A549 (cell line): ENCODE results near the gene FBLL1. TPM values are rescaled to one million over a fixed set of nuclear protein-coding genes. Genes with fewer than 3 reads are reported as not detected.

ENCODE experiments used
- ATAC-seq, 2 experiments: fragments of 200-7000 bp in 1 of 2; fragments of >200 bp in 1 of 2; cut with Nextera tagmentation in 1 of 2; cut with Tn5 transposase in 1 of 2; 3 replicates each; pipeline versions ENCODE4 v1.8.0 to v1.9.1; 2018 to 2020; ENCODE audit warnings: mild to moderate bottlenecking in 1 of 2, moderate library complexity in 1 of 2
- CTCF ChIA-PET: fragments of 300-600 bp; sonication (Branson Sonifier 250); formaldehyde crosslinking; extraction: SDS; loops from one replicate; lab custom pipeline; 2021; ENCODE audit warnings: antibody characterized with exemption, inconsistent platforms; lab: Yijun Ruan, JAX
- POLR2A ChIA-PET: fragments of 350-600 bp; formaldehyde crosslinking; extraction: SDS; loops from one replicate; lab custom pipeline; 2021; ENCODE audit warnings: antibody characterized with exemption, inconsistent platforms; lab: Yijun Ruan, JAX
- DNase-seq, 2 experiments: peaks; one replicate each; pipeline versions ENCODE4 v3.0.0 to v3.0.0-alpha.2; 2011 to 2016; ENCODE audit warnings: low read depth in 1 of 2, low spot score in 1 of 2
- FAIRE-seq: peaks from 2 replicates; lab custom pipeline; 2011; peaks lifted over from hg19 to GRCh38; lab: Jason Lieb, UNC
- H3K27ac ChIP-seq, 2 experiments: fragments of >200 bp; sonication (Bioruptor Twin); formaldehyde crosslinking; 3 replicates each; pipeline ENCODE4 v1.5.1; 2016 to 2017
- H3K4me1 ChIP-seq: fragments of >200 bp; sonication (Bioruptor Twin); formaldehyde crosslinking; 3 replicates; pipeline ENCODE4 v1.6.1; 2016
- H3K4me2 ChIP-seq: fragments of >200 bp; sonication (Bioruptor Twin); formaldehyde crosslinking; 3 replicates; pipeline ENCODE4 v1.6.1; 2016
- H3K4me3 ChIP-seq: fragments of >200 bp; sonication (Bioruptor Twin); formaldehyde crosslinking; 3 replicates; pipeline ENCODE4 v1.5.1; 2016
- H3K9me3 ChIP-seq: fragments of >200 bp; sonication (Bioruptor Twin); formaldehyde crosslinking; 3 replicates; pipeline ENCODE4 v1.6.1; 2016
- BCL3 ChIP-seq: fragments of >200 bp; sonication (Bioruptor Twin); formaldehyde crosslinking; IDR thresholded peaks from 3 replicates; pipeline ENCODE4 v1.6.1; 2016
- CBX2 ChIP-seq: fragments of 200-600 bp; sonication (generic); IDR thresholded peaks from 2 replicates; pipeline ENCODE4 v1.6.1; 2016; ENCODE audit warnings: low read depth, mild to moderate bottlenecking, borderline replicate concordance
- CBX8 ChIP-seq: fragments of 200-600 bp; sonication (generic); IDR thresholded peaks from 2 replicates; pipeline ENCODE4 v1.6.1; 2016
- CHD2 ChIP-seq: fragments of 150-350 bp; IDR thresholded peaks from 2 replicates; pipeline ENCODE4 v1.6.1; 2014; ENCODE audit warnings: low read length; ENCODE audit not compliant: partially characterized antibody
- CHD4 ChIP-seq: fragments of 200-600 bp; sonication (generic); IDR thresholded peaks from 2 replicates; pipeline ENCODE4 v1.6.1; 2016; ENCODE audit warnings: antibody characterized with exemption, mild to moderate bottlenecking, borderline replicate concordance
- E2F6 ChIP-seq: IDR thresholded peaks from 2 replicates; pipeline ENCODE4 v1.6.1; 2012; ENCODE audit warnings: low read depth, borderline replicate concordance
- EHF ChIP-seq: fragments of 250-450 bp; sonication (Bioruptor Pico); IDR thresholded peaks from 2 replicates; pipeline ENCODE4 v1.5.0; 2020; ENCODE audit warnings: mild to moderate bottlenecking
- EHMT2 ChIP-seq: fragments of 200-600 bp; sonication (generic); IDR thresholded peaks from 2 replicates; pipeline ENCODE4 v1.6.1; 2016; ENCODE audit warnings: antibody characterized with exemption, low read depth, mild to moderate bottlenecking, moderate library complexity
- FOSB ChIP-seq: fragments of 250-450 bp; sonication (Bioruptor Pico); IDR thresholded peaks from 2 replicates; pipeline ENCODE4 v1.5.0; 2020; ENCODE audit warnings: mild to moderate bottlenecking, moderate library complexity
- GATA3 ChIP-seq: IDR thresholded peaks from 2 replicates; pipeline ENCODE4 v1.6.1; 2012; ENCODE audit warnings: borderline replicate concordance
- HES2 ChIP-seq: fragments of >200 bp; sonication (Bioruptor Twin); formaldehyde crosslinking; IDR thresholded peaks from 2 replicates; pipeline ENCODE4 v1.6.1; 2016
- HOXA7 ChIP-seq: fragments of 250-450 bp; sonication (Bioruptor Pico); IDR thresholded peaks from 2 replicates; pipeline ENCODE4 v1.5.0; 2020; ENCODE audit warnings: mild to moderate bottlenecking, moderate library complexity
- HOXB13 ChIP-seq: fragments of 250-450 bp; sonication (Bioruptor Pico); IDR thresholded peaks from 2 replicates; pipeline ENCODE4 v1.5.0; 2020; ENCODE audit warnings: low read depth, mild to moderate bottlenecking, moderate library complexity
- JUN ChIP-seq, 2 experiments: fragments of >200 bp; sonication (Bioruptor Twin); formaldehyde crosslinking; IDR thresholded peaks; 2 replicates in 1 of 2; 3 replicates in 1 of 2; pipeline ENCODE4 v1.6.1; 2016 to 2017
- JUNB ChIP-seq: fragments of >200 bp; sonication (Bioruptor Twin); formaldehyde crosslinking; IDR thresholded peaks from 2 replicates; pipeline ENCODE4 v1.6.1; 2016
- KDM5A ChIP-seq: fragments of 200-600 bp; sonication (generic); IDR thresholded peaks from 2 replicates; pipeline ENCODE4 v1.6.1; 2016; ENCODE audit warnings: antibody characterized with exemption, mild to moderate bottlenecking
- MAX ChIP-seq: IDR thresholded peaks from 2 replicates; pipeline ENCODE4 v1.6.1; 2012
- MYC ChIP-seq: IDR thresholded peaks from 2 replicates; pipeline ENCODE4 v1.6.1; 2012; ENCODE audit warnings: mild to moderate bottlenecking, inconsistent platforms, low read length, improper control_type of control experiment, borderline replicate concordance
- NFE2L2 ChIP-seq: fragments of 150-350 bp; conservative IDR thresholded peaks from 2 replicates; pipeline ENCODE4 v1.6.1; 2014; ENCODE audit warnings: low read length
- NPAS2 ChIP-seq: fragments of 250-450 bp; sonication (Bioruptor Pico); IDR thresholded peaks from 2 replicates; pipeline ENCODE4 v1.8.0; 2022; ENCODE audit warnings: mild to moderate bottlenecking, moderate library complexity, borderline replicate concordance
- RAD21 ChIP-seq, 2 experiments: fragments of >200 bp in 1 of 2; sonication (Bioruptor Twin) in 1 of 2; formaldehyde crosslinking in 1 of 2; IDR thresholded peaks in 1 of 2; conservative IDR thresholded peaks in 1 of 2; 2 replicates in 1 of 2; 3 replicates in 1 of 2; pipeline ENCODE4 v1.6.1; 2012 to 2018; ENCODE audit warnings: inconsistent platforms in 1 of 2
- RNF2 ChIP-seq: fragments of 200-600 bp; sonication (generic); IDR thresholded peaks from 2 replicates; pipeline ENCODE4 v1.6.1; 2016; ENCODE audit warnings: low read depth, mild to moderate bottlenecking, antibody characterized with exemption, moderate library complexity, borderline replicate concordance
- SMC3 ChIP-seq: fragments of >200 bp; sonication (Bioruptor Twin); formaldehyde crosslinking; IDR thresholded peaks from 3 replicates; pipeline ENCODE4 v1.6.1; 2018; ENCODE audit warnings: inconsistent platforms
- TFCP2L1 ChIP-seq: fragments of 250-450 bp; sonication (Bioruptor Pico); IDR thresholded peaks from 2 replicates; pipeline ENCODE4 v1.5.0; 2021; ENCODE audit warnings: mild to moderate bottlenecking
- USF2 ChIP-seq: fragments of 450-650 bp; IDR thresholded peaks from 2 replicates; pipeline ENCODE4 v1.6.1; 2014; ENCODE audit warnings: antibody characterized with exemption
- ZC3H11A ChIP-seq: fragments of 450-650 bp; IDR thresholded peaks from 2 replicates; pipeline ENCODE4 v1.6.1; 2014; ENCODE audit warnings: antibody characterized with exemption, mild to moderate bottlenecking
- ZFP36 ChIP-seq: fragments of 450-650 bp; IDR thresholded peaks from 2 replicates; pipeline ENCODE4 v1.6.1; 2014; ENCODE audit warnings: borderline replicate concordance; ENCODE audit not compliant: partially characterized antibody
- ZNF302 ChIP-seq: fragments of 250-450 bp; sonication (Bioruptor Pico); IDR thresholded peaks from 2 replicates; pipeline ENCODE4 v1.9.0; 2021; ENCODE audit warnings: inconsistent platforms, mild to moderate bottlenecking, moderate library complexity
- WGBS: methylation state at CpG from one replicate; pipeline ENCODE4 v1.1.6; 2017; ENCODE audit errors: missing lambda C conversion rate; 5-methylcytosine and 5-hydroxymethylcytosine counted together
- polyA plus RNA-seq, 4 experiments: library from polyadenylated mRNA; depleted of rRNA in 3 of 4; stranded (reverse); fragments of >200 nt; fragmentation: RNase III in 1 of 4; extraction: RNeasy Plus Mini Kit Qiagen cat#74134 plus additional on column Dnase treatment in 1 of 4; gene quantifications; 2 replicates in 3 of 4; 3 replicates in 1 of 4; pipeline ENCODE4 v1.2.3, GENCODE V29; 2011 to 2017

The FBLL1 gene
- polyA plus RNA-seq, 2 of the 4 experiments (the other 2 are of a cell fraction), result 0.06 to 0.09 TPM

- no peak for FAIRE-seq
- DNase-seq, result no peak
- Histone ChIP-seq H3K4me3 (no peak overlapping the region), H3K9me3 (no peaks in the 10 kb centered on the region), H3K27ac (no peak overlapping the region), H3K4me2 (no peak overlapping the region), H3K4me1 (no peaks in the 10 kb centered on the region)
- ChIA-PET POLR2A (no interaction called here), CTCF (interaction anchor here (0.5 to 2.1 kb wide), 2 partner anchors 17 to 34 kb away, joined by 3 to 5 read pairs; no protein-coding TSS in a partner anchor)
- 57% methylated on average over 2 of the region's 2 CpGs for WGBS
- TF ChIP-seq CBX8 (no peak), EHMT2 (no peak), HOXB13 (CRISPR knock-in tag) (no peak), GATA3 (no peak), NFE2L2 (no peak), KDM5A (no peak), CBX2 (no peak), USF2 (no peak), EHF (CRISPR knock-in tag) (no peak), CHD2 (no peak), MYC (no peak), NPAS2 (CRISPR knock-in tag) (no peak), E2F6 (no peak), JUNB (no peak), ZC3H11A (no peak), JUN (IDR thresholded peaks at IDR 0.05) (no peak), TFCP2L1 (CRISPR knock-in tag) (no peak), FOSB (no peak), ZNF302 (CRISPR knock-in tag) (no peak)
- ATAC-seq, result no peak; a peak in 1 of 6 replicates
Observed at GRCh38 chr5:168525856-168526255, 3.2 kb upstream of the FBLL1 start.

- Histone ChIP-seq H3K27ac (no peak overlapping the region), H3K9me3 (no peaks in the 10 kb centered on the region), H3K4me3 (no peak overlapping the region), H3K4me2 (no peak overlapping the region), H3K4me1 (no peaks in the 10 kb centered on the region)
- no peak for DNase-seq
- POLR2A ChIA-PET, result no interaction called here
- no peak for FAIRE-seq
- TF ChIP-seq ZFP36 (no peak), CBX2 (no peak), MAX (no peak), HES2 (no peak), RAD21 (conservative IDR thresholded peaks at IDR 0.05 in 1 of 2, IDR thresholded peaks at IDR 0.05 in 1 of 2) (no peak), ZNF302 (CRISPR knock-in tag) (no peak), TFCP2L1 (CRISPR knock-in tag) (no peak), BCL3 (no peak), SMC3 (no peak), RNF2 (no peak), HOXA7 (CRISPR knock-in tag) (no peak), USF2 (no peak), GATA3 (no peak), E2F6 (no peak), CHD4 (no peak)
- TF ChIP-seq, all 56 proteins: peak for 0
- no peak for ATAC-seq
- CTCF ChIA-PET, result interaction anchor here (2.1 kb wide), 1 partner anchor 32 kb away, joined by 5 read pairs; no protein-coding TSS in a partner anchor
- 72% methylated on average over 4 of the region's 4 CpGs for WGBS
Observed at GRCh38 chr5:168527756-168528295, 1.3 kb upstream of the FBLL1 start.
